Measurements from ENCODE around the gene TOR1A. TPM values are rescaled to one million over a fixed set of nuclear protein-coding genes. Genes with fewer than 3 reads are reported as not detected.

The TOR1A gene
- total RNA-seq, 6 experiments from 2014 or later: 18.4 to 41.3 (median 23.0) TPM

DNA sequence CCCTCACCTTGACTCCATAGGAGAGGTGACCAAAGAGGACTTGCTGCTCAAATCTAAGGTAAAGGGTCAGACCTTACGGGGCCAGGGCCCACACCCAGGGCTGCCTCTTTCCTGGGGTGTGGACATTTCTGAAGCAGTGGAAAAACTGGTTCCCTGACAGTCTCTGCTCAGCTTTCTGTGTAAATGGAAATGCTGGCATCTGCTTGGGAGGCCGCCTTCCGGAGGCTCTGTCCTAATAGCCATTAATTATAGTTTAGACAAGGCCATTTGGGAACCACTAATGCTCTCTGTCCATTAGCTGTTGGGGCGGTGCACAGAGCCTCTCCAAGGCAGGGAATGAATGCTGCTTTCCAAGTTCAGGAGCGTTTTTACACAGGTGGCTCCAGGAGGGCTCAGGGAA is 28.6 kb upstream of the TOR1A start:
- Histone ChIP-seq H3K4me1 (no peaks in the 10 kb centered on the region), H3K4me3 (no peak overlapping the region), H3K27me3 (no peaks in the 10 kb centered on the region), H3K36me3 (peaks cover 0 to 34% (median 7%) of the 10 kb centered on the region in 4 donors), H3K9me3 (no peaks in the 10 kb centered on the region), H3K27ac (no peak overlapping the region)
- DNase-seq (no peak), ATAC-seq (no peak)
- TF ChIP-seq, protein P1, sequence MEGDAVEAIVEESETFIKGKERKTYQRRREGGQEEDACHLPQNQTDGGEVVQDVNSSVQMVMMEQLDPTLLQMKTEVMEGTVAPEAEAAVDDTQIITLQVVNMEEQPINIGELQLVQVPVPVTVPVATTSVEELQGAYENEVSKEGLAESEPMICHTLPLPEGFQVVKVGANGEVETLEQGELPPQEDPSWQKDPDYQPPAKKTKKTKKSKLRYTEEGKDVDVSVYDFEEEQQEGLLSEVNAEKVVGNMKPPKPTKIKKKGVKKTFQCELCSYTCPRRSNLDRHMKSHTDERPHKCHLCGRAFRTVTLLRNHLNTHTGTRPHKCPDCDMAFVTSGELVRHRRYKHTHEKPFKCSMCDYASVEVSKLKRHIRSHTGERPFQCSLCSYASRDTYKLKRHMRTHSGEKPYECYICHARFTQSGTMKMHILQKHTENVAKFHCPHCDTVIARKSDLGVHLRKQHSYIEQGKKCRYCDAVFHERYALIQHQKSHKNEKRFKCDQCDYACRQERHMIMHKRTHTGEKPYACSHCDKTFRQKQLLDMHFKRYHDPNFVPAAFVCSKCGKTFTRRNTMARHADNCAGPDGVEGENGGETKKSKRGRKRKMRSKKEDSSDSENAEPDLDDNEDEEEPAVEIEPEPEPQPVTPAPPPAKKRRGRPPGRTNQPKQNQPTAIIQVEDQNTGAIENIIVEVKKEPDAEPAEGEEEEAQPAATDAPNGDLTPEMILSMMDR (IDR thresholded peaks at IDR 0.05): no peak
- TF ChIP-seq POLR2A (IDR thresholded peaks at IDR 0.05): no peak
- intact Hi-C loops (cut with DNase I): no loop called here
- WGBS (ENCODE audit: insufficient coverage, low coverage, low lambda C conversion rate, missing lambda C conversion rate): 50% methylated on average over 2 of the region's 5 CpGs

DNA sequence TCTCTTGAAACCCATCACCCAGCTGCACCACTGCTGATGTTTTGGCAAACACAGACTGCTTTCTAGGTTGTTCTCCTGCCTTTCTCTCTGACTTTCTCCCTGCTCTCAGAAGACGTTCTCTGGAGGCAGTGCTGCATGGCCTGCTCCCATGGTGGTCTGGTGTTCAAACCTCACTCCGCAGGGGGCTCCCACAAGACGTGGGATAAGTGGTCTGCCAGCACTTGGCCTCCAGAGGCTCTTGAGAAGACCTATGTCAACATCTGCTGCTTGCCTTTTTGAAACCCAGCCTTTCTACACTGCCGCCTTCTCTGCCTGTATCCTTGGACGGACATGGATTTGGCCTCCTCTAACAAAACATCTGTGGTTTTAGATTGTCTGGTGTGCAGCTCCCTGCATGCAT is 27.9 kb upstream of the TOR1A start:
- intact Hi-C loops (cut with DNase I): no loop called here
- TF ChIP-seq, protein P1 (IDR thresholded peaks at IDR 0.05): no peak
- no peak for TF ChIP-seq POLR2A (IDR thresholded peaks at IDR 0.05)
- DNase-seq: no peak
- Histone ChIP-seq H3K4me1 (no peaks in the 10 kb centered on the region), H3K27ac (no peak overlapping the region), H3K4me3 (no peak overlapping the region), H3K9me3 (no peaks in the 10 kb centered on the region), H3K27me3 (no peaks in the 10 kb centered on the region), H3K36me3 (peaks cover 0 to 26% (median 7%) of the 10 kb centered on the region in 4 donors)
- no peak for ATAC-seq
- WGBS (ENCODE audit: insufficient coverage, low coverage, low lambda C conversion rate, missing lambda C conversion rate): 71% methylated on average over 3 of the region's 5 CpGs

DNA sequence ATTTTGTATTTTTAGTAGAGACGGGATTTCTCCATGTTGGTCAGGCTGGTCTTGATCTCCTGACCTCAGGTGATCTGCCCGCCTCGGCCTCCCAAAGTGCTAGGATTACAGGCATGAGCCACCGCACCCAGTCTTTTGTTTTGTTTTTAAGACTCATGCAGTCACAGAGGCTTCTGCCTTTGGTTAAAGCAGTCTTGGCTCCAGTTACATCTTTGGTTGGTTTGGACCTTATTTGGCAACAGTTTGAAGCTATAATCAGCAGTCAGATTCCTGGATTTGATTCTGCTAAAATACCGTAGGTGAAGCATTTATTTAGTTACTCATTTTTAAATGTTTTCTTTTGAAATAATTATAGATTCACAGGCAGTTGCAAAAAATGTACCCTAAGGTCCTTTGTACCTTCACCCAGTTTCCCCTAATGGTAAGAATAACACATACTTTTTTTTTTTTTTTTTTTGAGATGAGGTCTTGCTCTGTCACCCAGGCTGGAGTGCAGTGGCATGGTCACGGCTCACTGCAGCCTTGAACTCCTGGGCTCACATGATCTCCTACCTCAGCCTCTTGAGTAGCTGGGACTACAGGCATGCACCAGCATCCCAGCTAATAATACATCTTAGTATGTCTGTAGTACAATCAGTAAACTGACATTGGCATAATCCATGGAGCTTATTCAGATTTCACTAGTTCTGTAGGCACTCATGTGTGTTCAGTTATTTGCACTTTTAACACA is 27.1 kb upstream of the TOR1A start:
- no peaks in the 10 kb centered on the region for H3K4me1 ChIP-seq
- TF ChIP-seq, protein P1 (IDR thresholded peaks at IDR 0.05): no peak
- no peak overlapping the region for H3K4me3 ChIP-seq
- no peaks in the 10 kb centered on the region for H3K27me3 ChIP-seq
- intact Hi-C loops (cut with DNase I): no loop called here
- ATAC-seq: no peak
- DNase-seq: no peak
- no peak overlapping the region for H3K27ac ChIP-seq
- WGBS (ENCODE audit: insufficient coverage, low coverage, low lambda C conversion rate, missing lambda C conversion rate): 85% methylated on average over 6 of the region's 6 CpGs
- peaks cover 0 to 26% (median 7%) of the 10 kb centered on the region in 4 donors for H3K36me3 ChIP-seq
- H3K9me3 ChIP-seq: no peaks in the 10 kb centered on the region

DNA sequence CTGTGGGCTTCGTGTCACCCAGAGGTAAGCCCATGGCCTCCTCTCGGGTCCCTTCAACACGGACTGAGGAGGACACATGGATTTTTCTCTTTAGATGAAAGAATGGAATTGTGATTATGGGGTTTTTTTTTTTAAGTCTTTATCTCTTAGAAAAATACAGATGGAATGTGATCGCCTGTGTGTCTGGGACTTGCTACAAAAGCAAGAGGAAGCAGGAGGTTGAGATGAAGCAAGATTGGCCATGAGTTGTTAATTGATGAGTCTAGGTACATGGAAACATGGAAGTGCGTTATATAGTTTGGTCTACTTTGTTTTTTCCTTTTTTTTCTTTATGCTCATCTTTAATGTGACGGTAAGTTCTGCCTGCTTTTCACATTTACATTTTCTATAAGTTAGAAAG is 26.0 kb upstream of the TOR1A start:
- ATAC-seq (no peak), DNase-seq (no peak)
- TF ChIP-seq, protein P1 (IDR thresholded peaks at IDR 0.05): no peak
- no peak for TF ChIP-seq POLR2A (IDR thresholded peaks at IDR 0.05)
- no peak overlapping the region for H3K4me3 ChIP-seq
- no peak overlapping the region for H3K27ac ChIP-seq
- no peaks in the 10 kb centered on the region for H3K27me3 ChIP-seq
- WGBS (ENCODE audit: insufficient coverage, low coverage, low lambda C conversion rate, missing lambda C conversion rate): 96% methylated on average over 6 of the region's 6 CpGs
- intact Hi-C loops (cut with DNase I): no loop called here
- no peaks in the 10 kb centered on the region for H3K9me3 ChIP-seq
- H3K4me1 ChIP-seq: no peaks in the 10 kb centered on the region
- peaks cover 0 to 22% (median 7%) of the 10 kb centered on the region in 4 donors for H3K36me3 ChIP-seq
